MV-4-11 (cell line): ENCODE measurements around the gene MCF2L.
A peak's percentile ranks its signal among the peaks of the same experiment; 100 is the strongest.

ENCODE experiments used
- DNase-seq: peaks from one replicate; lab custom pipeline; 2025; lab: John Stamatoyannopoulos, UW

Gene MCF2L

GRCh38 chr13:112965573-112966115, 3.4 kb upstream of the MCF2L start:
- no peak for DNase-seq

- DNase-seq = no peak
These were observed 2.2 kb upstream of the MCF2L start for GRCh38 chr13:112966776-112967175.

GRCh38 chr13:112967686-112968379, 1.2 kb upstream of the MCF2L start:
- no peak for DNase-seq

- DNase-seq = no peak
These were observed 569 bp upstream of the MCF2L start for GRCh38 chr13:112968380-112968909.

GRCh38 chr13:112969692-112970338, 801 bp downstream of the MCF2L start:
- DNase-seq = no peak

- no peak for DNase-seq
These were observed 1.7 kb downstream of the MCF2L start for GRCh38 chr13:112970552-112971287.

GRCh38 chr13:112971288-112971643, 2.3 kb downstream of the MCF2L start:
- DNase-seq = no peak

GRCh38 chr13:112972258-112972657, 3.2 kb downstream of the MCF2L start:
- no peak for DNase-seq

- DNase-seq = no peak
These were observed 4.0 kb downstream of the MCF2L start for GRCh38 chr13:112972867-112973576.

GRCh38 chr13:112973577-112973951, 4.5 kb downstream of the MCF2L start:
- no peak for DNase-seq

- no peak for DNase-seq
These were observed 5.1 kb downstream of the MCF2L start for GRCh38 chr13:112974125-112974524.

GRCh38 chr13:112974671-112975070, 5.7 kb downstream of the MCF2L start:
- DNase-seq = peak; percentile 60

GRCh38 chr13:112975401-112975939, 6.5 kb downstream of the MCF2L start:
- DNase-seq = no peak

- DNase-seq = no peak
These were observed 7.5 kb downstream of the MCF2L start for GRCh38 chr13:112976526-112976925.

- DNase-seq = no peak
These were observed 8.1 kb downstream of the MCF2L start for GRCh38 chr13:112977091-112977490.

GRCh38 chr13:112977525-112977924, 8.5 kb downstream of the MCF2L start:
- no peak for DNase-seq

GRCh38 chr13:112978561-112979405, 9.8 kb downstream of the MCF2L start:
- DNase-seq = peak; percentile 36

GRCh38 chr13:112979406-112979902, 10.4 kb downstream of the MCF2L start:
- no peak for DNase-seq

- peak; percentile 42 for DNase-seq
These were observed 11.4 kb downstream of the MCF2L start for GRCh38 chr13:112980434-112980833.

GRCh38 chr13:112981451-112981850, 12.4 kb downstream of the MCF2L start:
- no peak for DNase-seq
